SJCRH30 (cell line): ENCODE results near the gene KIF21B. TPM values are rescaled to one million over a fixed set of nuclear protein-coding genes. Genes with fewer than 3 reads are reported as not detected.
"Not testable (repeated sequence)": the region's sequence is repeated elsewhere in the genome, so short reads cannot be mapped to it uniquely, and the experiment has no call there.

Experiments used
- DNase-seq, 2 experiments: peaks; one replicate each; pipeline ENCODE4 v3.0.0-alpha.2; 2015 to 2020
- H3K27ac ChIP-seq: fragments of 250-450 bp; sonication (Bioruptor Pico); 2 replicates; pipeline ENCODE4 v1.5.1; 2020; ENCODE audit warnings: mild to moderate bottlenecking, moderate library complexity
- H3K27me3 ChIP-seq: fragments of 250-450 bp; sonication (Bioruptor Pico); 2 replicates; pipeline ENCODE4 v1.5.1; 2020; ENCODE audit warnings: mild to moderate bottlenecking, moderate library complexity
- H3K36me3 ChIP-seq: fragments of 250-450 bp; sonication (Bioruptor Pico); 2 replicates; pipeline ENCODE4 v1.5.1; 2020; ENCODE audit warnings: mild to moderate bottlenecking, moderate library complexity
- H3K4me1 ChIP-seq: fragments of 250-450 bp; sonication (Bioruptor Pico); 2 replicates; pipeline ENCODE4 v1.5.1; 2020; ENCODE audit warnings: mild to moderate bottlenecking, moderate library complexity
- H3K4me3 ChIP-seq: fragments of 250-450 bp; sonication (Bioruptor Pico); 2 replicates; pipeline ENCODE4 v1.5.1; 2020; ENCODE audit warnings: mild to moderate bottlenecking, moderate library complexity
- H3K9me3 ChIP-seq: fragments of 250-450 bp; sonication (Bioruptor Pico); replicated peaks from 2 replicates; pipeline ENCODE4 v1.5.1; 2020; ENCODE audit warnings: mild to moderate bottlenecking, moderate library complexity
- total RNA-seq: library from RNA; depleted of rRNA; stranded (reverse); fragments of >200 nt; shearing (Covaris generic); gene quantifications from 2 replicates; pipeline ENCODE4 v1.2.3, GENCODE V29; 2014

KIF21B gene
- total RNA-seq, 1 experiment from 2014 or later: 0.61 TPM

GRCh38 chr1:200954434-200954833, 69.1 kb downstream of the KIF21B start:
- Histone ChIP-seq H3K4me1 (0 out of 2 replicates have a peak, but pooled peaks cover 2% of the 10 kb centered on the region), H3K9me3 (no peaks in the 10 kb centered on the region), H3K4me3 (no peak overlapping the region), H3K27ac (no peak overlapping the region), H3K36me3 (no peaks in the 10 kb centered on the region; the same call in 1 of the 2 replicates), H3K27me3 (no peaks in the 10 kb centered on the region)
- DNase-seq: no peak

- DNase-seq: no peak
These were observed 72.5 kb downstream of the KIF21B start for GRCh38 chr1:200951016-200951415.

GRCh38 chr1:200949626-200950025, 73.9 kb downstream of the KIF21B start:
- no peaks in the 10 kb centered on the region for H3K9me3 ChIP-seq
- H3K4me3 ChIP-seq: no peak overlapping the region
- no peak overlapping the region for H3K27ac ChIP-seq
- H3K36me3 ChIP-seq: no peaks in the 10 kb centered on the region; the same call in 1 of the 2 replicates
- no peaks in the 10 kb centered on the region for H3K4me1 ChIP-seq
- no peaks in the 10 kb centered on the region for H3K27me3 ChIP-seq
- DNase-seq: no peak

More at GRCh38 chr1:200951016-200951415, 72.5 kb downstream of the KIF21B start:
- Histone ChIP-seq H3K27me3 (no peaks in the 10 kb centered on the region), H3K36me3 (no peaks in the 10 kb centered on the region; the same call in 1 of the 2 replicates), H3K4me1 (no peaks in the 10 kb centered on the region), H3K4me3 (no peak overlapping the region), H3K27ac (no peak overlapping the region), H3K9me3 (no peaks in the 10 kb centered on the region)

- H3K4me3 ChIP-seq: no peak overlapping the region
- no peaks in the 10 kb centered on the region for H3K4me1 ChIP-seq
- no peak overlapping the region for H3K27ac ChIP-seq
These were observed 76.4 kb downstream of the KIF21B start for GRCh38 chr1:200947059-200947566.

GRCh38 chr1:200945111-200945510, 78.4 kb downstream of the KIF21B start:
- H3K27me3 ChIP-seq: no peaks in the 10 kb centered on the region
- H3K27ac ChIP-seq: no peak overlapping the region
- no peaks in the 10 kb centered on the region for H3K9me3 ChIP-seq
- no peaks in the 10 kb centered on the region for H3K4me1 ChIP-seq
- DNase-seq: no peak
- H3K4me3 ChIP-seq: no peak overlapping the region
- no peaks in the 10 kb centered on the region for H3K36me3 ChIP-seq

More at GRCh38 chr1:200947059-200947566, 76.4 kb downstream of the KIF21B start:
- DNase-seq: no peak
- Histone ChIP-seq H3K36me3 (no peaks in the 10 kb centered on the region), H3K27me3 (no peaks in the 10 kb centered on the region), H3K9me3 (no peaks in the 10 kb centered on the region)

- Histone ChIP-seq H3K27ac (no peak overlapping the region), H3K9me3 (no peaks in the 10 kb centered on the region), H3K4me1 (no peaks in the 10 kb centered on the region), H3K36me3 (no peaks in the 10 kb centered on the region), H3K4me3 (no peak overlapping the region), H3K27me3 (no peaks in the 10 kb centered on the region)
- no peak for DNase-seq
These were observed 84.6 kb downstream of the KIF21B start for GRCh38 chr1:200938955-200939354.

GRCh38 chr1:200935286-200935962, 88.1 kb downstream of the KIF21B start:
- H3K27me3 ChIP-seq, H3K36me3 ChIP-seq, H3K27ac ChIP-seq, DNase-seq, H3K4me3 ChIP-seq, H3K9me3 ChIP-seq, H3K4me1 ChIP-seq: not testable (repeated sequence)

GRCh38 chr1:200934676-200935245, 88.8 kb downstream of the KIF21B start:
- Histone ChIP-seq H3K27ac (no peak overlapping the region), H3K9me3 (no peaks in the 10 kb centered on the region), H3K36me3 (no peaks in the 10 kb centered on the region), H3K4me1 (0 out of 2 replicates have a peak, but pooled peaks cover under 1% of the 10 kb centered on the region), H3K27me3 (no peaks in the 10 kb centered on the region), H3K4me3 (no peak overlapping the region)
- DNase-seq: no peak

- Histone ChIP-seq H3K4me1 (0 out of 2 replicates have a peak, but pooled peaks cover 3% of the 10 kb centered on the region), H3K36me3 (no peaks in the 10 kb centered on the region), H3K4me3 (no peak overlapping the region), H3K9me3 (no peaks in the 10 kb centered on the region), H3K27me3 (no peaks in the 10 kb centered on the region), H3K27ac (no peak overlapping the region)
- no peak for DNase-seq
These were observed 91.7 kb downstream of the KIF21B start for GRCh38 chr1:200931776-200932175.

GRCh38 chr1:200930285-200930684, 93.2 kb downstream of the KIF21B start:
- DNase-seq, H3K36me3 ChIP-seq, H3K4me1 ChIP-seq, H3K4me3 ChIP-seq, H3K27me3 ChIP-seq, H3K27ac ChIP-seq, H3K9me3 ChIP-seq: not testable (repeated sequence)

- Histone ChIP-seq H3K36me3 (no peaks in the 10 kb centered on the region), H3K27ac (no peak overlapping the region), H3K9me3 (no peaks in the 10 kb centered on the region), H3K4me1 (0 out of 2 replicates have a peak, but pooled peaks cover 3% of the 10 kb centered on the region), H3K27me3 (no peaks in the 10 kb centered on the region), H3K4me3 (no peak overlapping the region)
- DNase-seq: peak; percentile 15 to 28
These were observed 93.8 kb downstream of the KIF21B start for GRCh38 chr1:200929530-200930278.

GRCh38 chr1:200925831-200926230, 97.7 kb downstream of the KIF21B start:
- no peak for DNase-seq
- no peaks in the 10 kb centered on the region for H3K27me3 ChIP-seq
- H3K36me3 ChIP-seq: no peaks in the 10 kb centered on the region
- H3K4me1 ChIP-seq: peaks cover 7% of the 10 kb centered on the region; the same call in 1 of the 2 replicates
- H3K27ac ChIP-seq: no peak overlapping the region
- no peak overlapping the region for H3K4me3 ChIP-seq
- no peaks in the 10 kb centered on the region for H3K9me3 ChIP-seq

GRCh38 chr1:200923601-200924000, 99.9 kb downstream of the KIF21B start:
- Histone ChIP-seq H3K36me3 (no peaks in the 10 kb centered on the region), H3K27me3 (no peaks in the 10 kb centered on the region)
- DNase-seq: no peak

GRCh38 chr1:200922406-200922805, 101.1 kb downstream of the KIF21B start:
- Histone ChIP-seq H3K4me3 (no peak overlapping the region), H3K9me3 (no peaks in the 10 kb centered on the region), H3K4me1 (peaks cover 5% of the 10 kb centered on the region; the same call in 1 of the 2 replicates), H3K36me3 (no peaks in the 10 kb centered on the region), H3K27ac (no peak overlapping the region), H3K27me3 (no peaks in the 10 kb centered on the region)
- no peak for DNase-seq

More at GRCh38 chr1:200923601-200924000, 99.9 kb downstream of the KIF21B start:
- peaks cover 4% of the 10 kb centered on the region; the same call in 1 of the 2 replicates for H3K4me1 ChIP-seq
- no peak overlapping the region for H3K4me3 ChIP-seq
- no peak overlapping the region for H3K27ac ChIP-seq
- no peaks in the 10 kb centered on the region for H3K9me3 ChIP-seq
